H1 (cell line): ENCODE measurements around the gene LMNB1. TPM values are rescaled to one million over a fixed set of nuclear protein-coding genes. Genes with fewer than 3 reads are reported as not detected.

Source experiments
- CTCF ChIA-PET: fragments of 300-600 bp; sonication (Branson Sonifier 250); formaldehyde crosslinking; loops from one replicate; lab custom pipeline; 2021; ENCODE audit not compliant: partially characterized antibody; lab: Charles Lee
- POLR2A ChIA-PET: fragments of 300-600 bp; sonication (Branson Sonifier 250); formaldehyde crosslinking; loops from one replicate; lab custom pipeline; 2021; ENCODE audit warnings: inconsistent platforms; ENCODE audit not compliant: partially characterized antibody; lab: Charles Lee
- DNase-seq, 2 experiments: peaks; one replicate each; pipeline versions ENCODE4 v3.0.0 to v3.0.0-alpha.2; 2010 to 2022; ENCODE audit warnings: low spot score in 2 of 2, low read depth in 1 of 2, mixed read lengths in 1 of 2
- FAIRE-seq: peaks from 2 replicates; lab custom pipeline; 2011; peaks lifted over from hg19 to GRCh38; lab: Jason Lieb, UNC
- H2AFZ ChIP-seq: 2 replicates; pipeline ENCODE4 v1.8.1; 2012; ENCODE audit warnings: low read length, inconsistent platforms
- H2AK5ac ChIP-seq: 2 replicates; pipeline ENCODE4 v1.6.1; 2013; ENCODE audit warnings: low read depth, low read length
- H2BK120ac ChIP-seq: replicated peaks from 2 replicates; pipeline ENCODE3; 2013; ENCODE audit warnings: low read depth, low read length, inconsistent platforms
- H2BK12ac ChIP-seq: 2 replicates; pipeline ENCODE4 v1.6.1; 2013; ENCODE audit warnings: low read depth, low read length
- H2BK15ac ChIP-seq: 2 replicates; pipeline ENCODE4 v1.6.1; 2013; ENCODE audit warnings: low read length
- H2BK20ac ChIP-seq: 2 replicates; pipeline ENCODE4 v1.6.1; 2013; ENCODE audit warnings: low read length
- H2BK5ac ChIP-seq: 2 replicates; pipeline ENCODE4 v1.6.1; 2013; ENCODE audit warnings: low read depth, low read length
- H3K14ac ChIP-seq: 2 replicates; pipeline ENCODE4 v1.6.1; 2013; ENCODE audit warnings: inconsistent platforms; ENCODE audit not compliant: insufficient read length
- H3K18ac ChIP-seq: 2 replicates; pipeline ENCODE4 v1.6.1; 2013; ENCODE audit warnings: low read length; ENCODE audit errors: extremely low read depth
- H3K23ac ChIP-seq: 2 replicates; pipeline ENCODE4 v1.6.1; 2013; ENCODE audit warnings: inconsistent platforms; ENCODE audit not compliant: insufficient read length
- H3K23me2 ChIP-seq: 2 replicates; pipeline ENCODE4 v1.6.1; 2013; ENCODE audit warnings: low read depth, low read length
- H3K27ac ChIP-seq: 2 replicates; pipeline ENCODE4 v1.6.1; 2011; ENCODE audit warnings: low read depth, low read length, inconsistent platforms
- H3K27me3 ChIP-seq, 4 experiments: replicated peaks in 1 of 4; 1 replicate in 1 of 4; 2 replicates in 3 of 4; pipeline versions ENCODE4 v1.6.1 to v1.8.1; 2011 to 2013; ENCODE audit warnings: low read length in 3 of 4, mild to moderate bottlenecking in 3 of 4, inconsistent platforms in 2 of 4, mixed read lengths in 2 of 4, moderate library complexity in 1 of 4; ENCODE audit not compliant: control insufficient read depth in 3 of 4, insufficient read depth in 3 of 4; ENCODE audit errors: extremely low read depth in 1 of 4
- H3K36me3 ChIP-seq, 4 experiments: 2 replicates each; pipeline versions ENCODE4 v1.6.1 to v1.8.1; 2011 to 2013; ENCODE audit warnings: mild to moderate bottlenecking in 4 of 4, low read length in 3 of 4, moderate library complexity in 2 of 4, control low read depth in 1 of 4, inconsistent platforms in 1 of 4; ENCODE audit not compliant: insufficient read depth in 4 of 4, control insufficient read depth in 2 of 4
- H3K4ac ChIP-seq: replicated peaks from 2 replicates; pipeline ENCODE3; 2013; ENCODE audit warnings: low read length, low read depth, mixed read lengths, inconsistent platforms; ENCODE audit not compliant: insufficient read length
- H3K4me1 ChIP-seq, 4 experiments: replicated peaks in 1 of 4; 1 replicate in 1 of 4; 2 replicates in 3 of 4; pipeline versions ENCODE4 v1.6.1 to v1.8.1; 2011 to 2013; ENCODE audit warnings: low read length in 3 of 4, inconsistent platforms in 2 of 4, mixed read lengths in 1 of 4; ENCODE audit not compliant: insufficient read depth in 4 of 4, control insufficient read depth in 3 of 4
- H3K4me2 ChIP-seq, 2 experiments: 2 replicates each; pipeline versions ENCODE4 v1.6.1 to v1.8.1; 2011 to 2013; ENCODE audit warnings: low read depth in 2 of 2, low read length in 2 of 2, control low read depth in 1 of 2, inconsistent platforms in 1 of 2, mild to moderate bottlenecking in 1 of 2; ENCODE audit not compliant: insufficient read depth in 1 of 2
- H3K4me3 ChIP-seq, 4 experiments: fragments of 200-600, 300-600 bp in 1 of 4; sonication (generic), shearing (Covaris generic), sonication (Bioruptor Twin) in 1 of 4; 2 replicates each; pipeline versions ENCODE4 v1.5.1 to v1.8.1; 2011 to 2016; ENCODE audit warnings: low read length in 4 of 4, low read depth in 3 of 4, control low read depth in 2 of 4, inconsistent platforms in 2 of 4, mild to moderate bottlenecking in 2 of 4, mixed read lengths in 1 of 4, moderate library complexity in 1 of 4; ENCODE audit not compliant: insufficient read depth in 2 of 4; ENCODE audit errors: extremely low read depth in 1 of 4
- H3K56ac ChIP-seq: replicated peaks from 2 replicates; pipeline ENCODE3; 2013; ENCODE audit warnings: low read depth, mild to moderate bottlenecking, mixed read lengths, low read length, inconsistent platforms; ENCODE audit not compliant: insufficient read length
- H3K79me1 ChIP-seq: 2 replicates; pipeline ENCODE4 v1.6.1; 2013; ENCODE audit warnings: low read depth, low read length, control low read depth
- H3K79me2 ChIP-seq, 2 experiments: 2 replicates each; pipeline versions ENCODE4 v1.6.1 to v1.8.1; 2012 to 2013; ENCODE audit warnings: low read length in 2 of 2, mild to moderate bottlenecking in 2 of 2, inconsistent platforms in 1 of 2; ENCODE audit not compliant: insufficient read depth in 2 of 2, control insufficient read depth in 1 of 2
- H3K9ac ChIP-seq, 4 experiments: replicated peaks in 1 of 4; 1 replicate in 1 of 4; 2 replicates in 3 of 4; pipeline versions ENCODE4 v1.6.1 to v1.8.1; 2011 to 2013; ENCODE audit warnings: low read depth in 3 of 4, low read length in 3 of 4, control low read depth in 2 of 4, mild to moderate bottlenecking in 2 of 4, moderate library complexity in 2 of 4, inconsistent platforms in 1 of 4; ENCODE audit errors: extremely low read depth in 1 of 4
- H3K9me3 ChIP-seq, 2 experiments: 2 replicates each; pipeline versions ENCODE4 v1.6.1 to v1.8.1; 2012 to 2013; ENCODE audit warnings: mild to moderate bottlenecking in 2 of 2, moderate library complexity in 2 of 2, control low read depth in 1 of 2, inconsistent platforms in 1 of 2, low read depth in 1 of 2, low read length in 1 of 2, mixed read lengths in 1 of 2; ENCODE audit not compliant: insufficient read depth in 2 of 2
- H4K20me1 ChIP-seq, 2 experiments: replicated peaks in 1 of 2; 2 replicates each; pipeline versions ENCODE3 to v1.8.1; 2011 to 2013; ENCODE audit warnings: inconsistent platforms in 2 of 2, low read length in 2 of 2, mild to moderate bottlenecking in 1 of 2; ENCODE audit not compliant: insufficient read depth in 2 of 2, control insufficient read depth in 1 of 2
- H4K5ac ChIP-seq: 2 replicates; pipeline ENCODE4 v1.6.1; 2013; ENCODE audit warnings: low read length, low read depth, mixed read lengths, inconsistent platforms; ENCODE audit not compliant: insufficient read length
- H4K8ac ChIP-seq: 2 replicates; pipeline ENCODE4 v1.8.0; 2013; ENCODE audit warnings: mild to moderate bottlenecking, moderate library complexity, low read length, inconsistent platforms; ENCODE audit not compliant: insufficient read depth; ENCODE audit errors: extremely low read depth
- H4K91ac ChIP-seq: replicated peaks from 2 replicates; pipeline ENCODE3; 2013; ENCODE audit warnings: low read length, mixed read lengths, inconsistent platforms; ENCODE audit not compliant: insufficient read length
- ASH2L ChIP-seq: fragments of 200-600, 300-600 bp; sonication (generic); IDR thresholded peaks from one replicate; pipeline ENCODE4 v1.7.1; 2017; ENCODE audit warnings: low read length
- ATF3 ChIP-seq: IDR thresholded peaks from 2 replicates; pipeline ENCODE4 v1.6.1; 2011; ENCODE audit warnings: low read depth, mild to moderate bottlenecking, low read length; ENCODE audit not compliant: insufficient read depth
- CHD2 ChIP-seq: IDR thresholded peaks from 2 replicates; pipeline ENCODE4 v1.6.1; 2012; ENCODE audit warnings: low read length, improper control_type of control experiment
- CTCF ChIP-seq, 3 experiments: IDR thresholded peaks; 1 replicate in 2 of 3; 2 replicates in 1 of 3; pipeline versions ENCODE4 v1.5.1 to v1.6.1; 2011; ENCODE audit warnings: low read length in 3 of 3, mild to moderate bottlenecking in 3 of 3, inconsistent platforms in 2 of 3, low read depth in 1 of 3, moderate library complexity in 1 of 3; ENCODE audit not compliant: insufficient read depth in 1 of 3; ENCODE audit errors: control extremely low read depth in 1 of 3
- HDAC2 ChIP-seq, 2 experiments: fragments of 300-600 bp in 1 of 2; sonication (generic) in 1 of 2; IDR thresholded peaks; 2 replicates each; pipeline ENCODE4 v1.6.1; 2011 to 2012; ENCODE audit warnings: low read depth in 2 of 2, low read length in 2 of 2, mild to moderate bottlenecking in 2 of 2, moderate library complexity in 2 of 2, borderline replicate concordance in 1 of 2, inconsistent platforms in 1 of 2
- JUN ChIP-seq: IDR thresholded peaks from 2 replicates; pipeline ENCODE4 v1.6.1; 2011; ENCODE audit warnings: low read depth, mild to moderate bottlenecking, improper control_type of control experiment, low read length
- SIX5 ChIP-seq: IDR thresholded peaks from 2 replicates; pipeline ENCODE4 v1.6.1; 2011; ENCODE audit warnings: mild to moderate bottlenecking, low read depth, low read length
- YY1 ChIP-seq: IDR thresholded peaks from 2 replicates; pipeline ENCODE4 v1.6.1; 2011; ENCODE audit warnings: low read depth, mild to moderate bottlenecking, low read length
- WGBS, 2 experiments: shearing (Covaris generic) in 1 of 2; methylation state at CpG; one replicate each; pipeline versions ENCODE4 v1.1.6 to v1.1.7; 2013 to 2015; ENCODE audit warnings: low lambda C conversion rate in 2 of 2, mixed read lengths in 2 of 2, inconsistent platforms in 1 of 2, low coverage in 1 of 2, missing lambda C conversion rate in 1 of 2; ENCODE audit not compliant: insufficient replicate concordance in 2 of 2, insufficient coverage in 1 of 2, insufficient read length in 1 of 2; ENCODE audit errors: extremely low coverage in 1 of 2, missing lambda C conversion rate in 1 of 2; 5-methylcytosine and 5-hydroxymethylcytosine counted together
- polyA plus RNA-seq, 7 experiments: library from polyadenylated mRNA; depleted of rRNA in 3 of 7; stranded (reverse) in 5 of 7; unstranded in 2 of 7; fragments of >200 nt in 5 of 7; fragments of 200-250 nt in 2 of 7; gene quantifications; 1 replicate in 5 of 7; 2 replicates in 1 of 7; 4 replicates in 1 of 7; pipeline versions ENCODE4 v1.2.1 to v1.2.3, GENCODE V29; 2011 to 2013; ENCODE audit warnings: missing spikeins in 2 of 7, mixed read lengths in 2 of 7
- total RNA-seq: library from RNA; stranded (reverse); fragmentation: NEBNext Ultra II Directional; extraction: Animal tissue kit (Norgen Biotek cat#: 25700); gene quantifications from 2 replicates; pipeline ENCODE4 v1.2.1, GENCODE V29; 2021

Gene LMNB1
- total and polyA plus RNA-seq, 2 of the 8 experiments (the other 6 are each of a cell fraction or from before 2014, with no cell fraction given) = 73.5 to 225 TPM

GRCh38 chr5:126777257-126777974 is 480 bp downstream of the LMNB1 start:
- peak overlapping the region; percentile 99 for H4K8ac ChIP-seq
- peak overlapping the region; percentile 95 for H2BK120ac ChIP-seq
- H3K36me3 ChIP-seq = no peaks in the 10 kb centered on the region; a peak in 2 of 8 replicates
- no peak overlapping the region for H3K23ac ChIP-seq
- peak overlapping the region; percentile 85 for H3K14ac ChIP-seq
- H2BK15ac ChIP-seq = peak overlapping the region; percentile 81; the same call in 1 of the 2 replicates
- peak overlapping the region; percentile 100 for H3K18ac ChIP-seq
- H3K9ac ChIP-seq = peak overlapping the region; percentile 98 to 100 (median 100)
- no peak overlapping the region for H2BK20ac ChIP-seq
- H2AK5ac ChIP-seq = peak overlapping the region; percentile 78
- FAIRE-seq = no peak
- H3K27ac ChIP-seq = peak overlapping the region; percentile 99
- DNase-seq = no peak
- H3K79me1 ChIP-seq = 0 out of 2 replicates have a peak, but pooled peaks cover 2% of the 10 kb centered on the region
- H3K79me2 ChIP-seq = peaks cover 33 to 51% of the 10 kb centered on the region in 2 experiments
- H3K23me2 ChIP-seq = peaks cover 7% of the 10 kb centered on the region
- peaks cover 10 to 14% of the 10 kb centered on the region in 2 experiments for H4K20me1 ChIP-seq
- H3K27me3 ChIP-seq = no peaks in the 10 kb centered on the region
- peak overlapping the region; percentile 99 for H3K56ac ChIP-seq
- H3K4me3 ChIP-seq = peak overlapping the region; percentile 84 to 95 (median 90)
- CTCF ChIA-PET = interaction anchor here (0.5 to 11.1 kb wide), 21 partner anchors 9 to 1542 kb away, joined by 3 to 251 read pairs (median 4); no protein-coding TSS in a partner anchor
- peak overlapping the region; percentile 100 for H4K5ac ChIP-seq
- H2BK12ac ChIP-seq = peak overlapping the region; percentile 95
- H3K9me3 ChIP-seq = no peaks in the 10 kb centered on the region
- peak overlapping the region; percentile 100 for H4K91ac ChIP-seq
- peaks cover 0 to 12% (median 0%) of the 10 kb centered on the region in 4 experiments; a peak in 3 of 7 replicates for H3K4me1 ChIP-seq
- peak overlapping the region; percentile 100 for H3K4ac ChIP-seq
- POLR2A ChIA-PET = interaction anchor here (0.7 to 8.5 kb wide), 39 partner anchors 10 to 740 kb away, joined by 3 to 146 read pairs (median 5); partner anchors contain the start of genes ALDH7A1, MEGF10, PHAX and PRRC1
- peak overlapping the region; percentile 75 to 97 for H3K4me2 ChIP-seq
- H2AFZ ChIP-seq = 0 out of 2 replicates have a peak overlapping the region, but pooled peaks have one; percentile 31
- peak overlapping the region; percentile 99 for H2BK5ac ChIP-seq
- WGBS, 2 experiments = 1% methylated on average over 88 of the region's 93 CpGs; no CpG with 5 or more reads in 1 of the 2 experiments
- no peak for TF ChIP-seq CHD2
- TF ChIP-seq HDAC2 (IDR thresholded peaks at IDR 0.05; ENCODE audit: borderline replicate concordance in 1 of 2, low read depth in 2 of 2, low read length in 2 of 2) = no peak; a peak in 1 of 4 replicates
- TF ChIP-seq SIX5 = no peak
- no peak for TF ChIP-seq JUN
- TF ChIP-seq ATF3 = no peak
- peak; percentile 59 for TF ChIP-seq ASH2L
- TF ChIP-seq YY1 = 0 out of 2 replicates have a peak, but pooled peaks have one; percentile 41
- peak in 1 of 3 experiments; percentile 11; a peak in 2 of 4 replicates for TF ChIP-seq CTCF (IDR thresholded peaks at IDR 0.05; ENCODE audit: control extremely low read depth in 1 of 3, insufficient read depth in 1 of 3, low read depth in 1 of 3, low read length in 3 of 3)
